ENCODE results near the gene NOL3. TPM values are rescaled to one million over a fixed set of nuclear protein-coding genes. Genes with fewer than 3 reads are reported as not detected.

The NOL3 gene
- total and polyA plus RNA-seq, 9 of the 15 experiments (the other 6 are each of a cell fraction or from before 2014, with no cell fraction given), result 0.45 to 14.0 (median 5.4) TPM

DNA sequence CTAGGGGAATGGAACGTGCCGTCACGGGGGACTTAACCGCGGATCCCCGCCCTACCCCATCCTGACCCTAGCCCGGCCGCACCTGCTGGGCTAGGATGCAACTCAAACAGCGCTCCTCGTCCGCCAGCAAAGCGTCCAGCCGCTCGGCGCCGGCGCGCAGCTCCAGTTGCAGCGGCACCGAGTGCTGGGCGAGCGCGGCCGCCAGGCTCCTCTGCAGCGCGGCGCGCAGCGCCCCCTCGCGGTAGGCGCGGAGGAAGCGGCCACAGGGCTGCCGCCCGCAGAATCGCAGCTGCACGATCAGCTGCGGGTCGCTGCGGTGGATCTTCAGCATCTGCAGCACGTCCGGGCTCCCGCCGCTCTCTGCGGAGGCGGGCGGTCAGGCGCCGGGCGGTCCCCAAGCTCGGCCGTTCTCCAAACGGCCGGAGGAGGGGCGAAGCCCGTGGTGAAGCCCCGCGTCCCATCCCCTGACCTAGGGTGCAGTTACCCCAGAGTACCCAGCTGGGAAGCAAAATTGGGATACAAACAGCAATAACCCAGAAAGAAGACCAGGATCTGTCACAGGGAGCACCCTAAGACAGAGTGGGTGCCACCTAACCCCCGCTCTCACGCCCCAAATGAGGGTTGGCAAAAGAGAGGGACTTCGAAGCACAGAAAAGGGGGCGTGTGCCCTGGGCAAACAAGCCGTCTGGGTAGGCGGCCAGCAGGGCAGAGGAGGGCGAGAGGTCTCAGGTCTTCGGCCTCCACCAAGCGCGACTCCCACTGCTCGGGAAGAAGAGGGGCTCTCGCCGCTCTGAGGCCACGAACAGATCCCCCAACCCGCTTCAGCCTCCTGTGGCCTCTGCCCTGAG, 14.8 kb upstream of the NOL3 start (continued):
- TF ChIP-seq, protein P1, sequence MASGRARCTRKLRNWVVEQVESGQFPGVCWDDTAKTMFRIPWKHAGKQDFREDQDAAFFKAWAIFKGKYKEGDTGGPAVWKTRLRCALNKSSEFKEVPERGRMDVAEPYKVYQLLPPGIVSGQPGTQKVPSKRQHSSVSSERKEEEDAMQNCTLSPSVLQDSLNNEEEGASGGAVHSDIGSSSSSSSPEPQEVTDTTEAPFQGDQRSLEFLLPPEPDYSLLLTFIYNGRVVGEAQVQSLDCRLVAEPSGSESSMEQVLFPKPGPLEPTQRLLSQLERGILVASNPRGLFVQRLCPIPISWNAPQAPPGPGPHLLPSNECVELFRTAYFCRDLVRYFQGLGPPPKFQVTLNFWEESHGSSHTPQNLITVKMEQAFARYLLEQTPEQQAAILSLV (tag; IDR thresholded peaks at IDR 0.05), result no peak
- TF ChIP-seq MAFG (tag; conservative IDR thresholded peaks at IDR 0.05) (no peak), JUND (IDR thresholded peaks at IDR 0.05; ENCODE audit: borderline replicate concordance, low read depth, low read length) (peak; percentile 51; the same call in 1 of the 2 replicates), JUND (tag; IDR thresholded peaks at IDR 0.05; ENCODE audit: borderline replicate concordance, low read depth, low read length) (no peak), ZNF561 (CRISPR knock-in tag; conservative IDR thresholded peaks at IDR 0.05) (no peak), GATAD2A (IDR thresholded peaks at IDR 0.05) (no peak), FOXP1 (CRISPR knock-in tag; IDR thresholded peaks at IDR 0.05) (0 out of 2 replicates have a peak, but pooled peaks have one; percentile 35), EHMT2 (IDR thresholded peaks at IDR 0.05) (no peak), CEBPG (CRISPR knock-in tag; IDR thresholded peaks at IDR 0.05) (no peak), CEBPG (tag; conservative IDR thresholded peaks at IDR 0.05 in 1 of 2, IDR thresholded peaks at IDR 0.05 in 1 of 2) (no peak)
- TF ChIP-seq, protein P2, sequence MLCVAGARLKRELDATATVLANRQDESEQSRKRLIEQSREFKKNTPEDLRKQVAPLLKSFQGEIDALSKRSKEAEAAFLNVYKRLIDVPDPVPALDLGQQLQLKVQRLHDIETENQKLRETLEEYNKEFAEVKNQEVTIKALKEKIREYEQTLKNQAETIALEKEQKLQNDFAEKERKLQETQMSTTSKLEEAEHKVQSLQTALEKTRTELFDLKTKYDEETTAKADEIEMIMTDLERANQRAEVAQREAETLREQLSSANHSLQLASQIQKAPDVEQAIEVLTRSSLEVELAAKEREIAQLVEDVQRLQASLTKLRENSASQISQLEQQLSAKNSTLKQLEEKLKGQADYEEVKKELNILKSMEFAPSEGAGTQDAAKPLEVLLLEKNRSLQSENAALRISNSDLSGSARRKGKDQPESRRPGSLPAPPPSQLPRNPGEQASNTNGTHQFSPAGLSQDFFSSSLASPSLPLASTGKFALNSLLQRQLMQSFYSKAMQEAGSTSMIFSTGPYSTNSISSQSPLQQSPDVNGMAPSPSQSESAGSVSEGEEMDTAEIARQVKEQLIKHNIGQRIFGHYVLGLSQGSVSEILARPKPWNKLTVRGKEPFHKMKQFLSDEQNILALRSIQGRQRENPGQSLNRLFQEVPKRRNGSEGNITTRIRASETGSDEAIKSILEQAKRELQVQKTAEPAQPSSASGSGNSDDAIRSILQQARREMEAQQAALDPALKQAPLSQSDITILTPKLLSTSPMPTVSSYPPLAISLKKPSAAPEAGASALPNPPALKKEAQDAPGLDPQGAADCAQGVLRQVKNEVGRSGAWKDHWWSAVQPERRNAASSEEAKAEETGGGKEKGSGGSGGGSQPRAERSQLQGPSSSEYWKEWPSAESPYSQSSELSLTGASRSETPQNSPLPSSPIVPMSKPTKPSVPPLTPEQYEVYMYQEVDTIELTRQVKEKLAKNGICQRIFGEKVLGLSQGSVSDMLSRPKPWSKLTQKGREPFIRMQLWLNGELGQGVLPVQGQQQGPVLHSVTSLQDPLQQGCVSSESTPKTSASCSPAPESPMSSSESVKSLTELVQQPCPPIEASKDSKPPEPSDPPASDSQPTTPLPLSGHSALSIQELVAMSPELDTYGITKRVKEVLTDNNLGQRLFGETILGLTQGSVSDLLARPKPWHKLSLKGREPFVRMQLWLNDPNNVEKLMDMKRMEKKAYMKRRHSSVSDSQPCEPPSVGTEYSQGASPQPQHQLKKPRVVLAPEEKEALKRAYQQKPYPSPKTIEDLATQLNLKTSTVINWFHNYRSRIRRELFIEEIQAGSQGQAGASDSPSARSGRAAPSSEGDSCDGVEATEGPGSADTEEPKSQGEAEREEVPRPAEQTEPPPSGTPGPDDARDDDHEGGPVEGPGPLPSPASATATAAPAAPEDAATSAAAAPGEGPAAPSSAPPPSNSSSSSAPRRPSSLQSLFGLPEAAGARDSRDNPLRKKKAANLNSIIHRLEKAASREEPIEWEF (CRISPR knock-in tag; IDR thresholded peaks at IDR 0.05), result no peak
- TF ChIP-seq, protein P3, sequence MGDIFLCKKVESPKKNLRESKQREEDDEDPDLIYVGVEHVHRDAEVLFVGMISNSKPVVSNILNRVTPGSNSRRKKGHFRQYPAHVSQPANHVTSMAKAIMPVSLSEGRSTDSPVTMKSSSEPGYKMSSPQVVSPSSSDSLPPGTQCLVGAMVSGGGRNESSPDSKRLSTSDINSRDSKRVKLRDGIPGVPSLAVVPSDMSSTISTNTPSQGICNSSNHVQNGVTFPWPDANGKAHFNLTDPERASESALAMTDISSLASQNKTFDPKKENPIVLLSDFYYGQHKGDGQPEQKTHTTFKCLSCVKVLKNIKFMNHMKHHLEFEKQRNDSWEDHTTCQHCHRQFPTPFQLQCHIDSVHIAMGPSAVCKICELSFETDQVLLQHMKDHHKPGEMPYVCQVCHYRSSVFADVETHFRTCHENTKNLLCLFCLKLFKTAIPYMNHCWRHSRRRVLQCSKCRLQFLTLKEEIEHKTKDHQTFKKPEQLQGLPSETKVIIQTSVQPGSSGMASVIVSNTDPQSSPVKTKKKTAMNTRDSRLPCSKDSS (IDR thresholded peaks at IDR 0.05; ENCODE audit: low read depth, partially characterized antibody), result no peak
- TF ChIP-seq, protein P4, sequence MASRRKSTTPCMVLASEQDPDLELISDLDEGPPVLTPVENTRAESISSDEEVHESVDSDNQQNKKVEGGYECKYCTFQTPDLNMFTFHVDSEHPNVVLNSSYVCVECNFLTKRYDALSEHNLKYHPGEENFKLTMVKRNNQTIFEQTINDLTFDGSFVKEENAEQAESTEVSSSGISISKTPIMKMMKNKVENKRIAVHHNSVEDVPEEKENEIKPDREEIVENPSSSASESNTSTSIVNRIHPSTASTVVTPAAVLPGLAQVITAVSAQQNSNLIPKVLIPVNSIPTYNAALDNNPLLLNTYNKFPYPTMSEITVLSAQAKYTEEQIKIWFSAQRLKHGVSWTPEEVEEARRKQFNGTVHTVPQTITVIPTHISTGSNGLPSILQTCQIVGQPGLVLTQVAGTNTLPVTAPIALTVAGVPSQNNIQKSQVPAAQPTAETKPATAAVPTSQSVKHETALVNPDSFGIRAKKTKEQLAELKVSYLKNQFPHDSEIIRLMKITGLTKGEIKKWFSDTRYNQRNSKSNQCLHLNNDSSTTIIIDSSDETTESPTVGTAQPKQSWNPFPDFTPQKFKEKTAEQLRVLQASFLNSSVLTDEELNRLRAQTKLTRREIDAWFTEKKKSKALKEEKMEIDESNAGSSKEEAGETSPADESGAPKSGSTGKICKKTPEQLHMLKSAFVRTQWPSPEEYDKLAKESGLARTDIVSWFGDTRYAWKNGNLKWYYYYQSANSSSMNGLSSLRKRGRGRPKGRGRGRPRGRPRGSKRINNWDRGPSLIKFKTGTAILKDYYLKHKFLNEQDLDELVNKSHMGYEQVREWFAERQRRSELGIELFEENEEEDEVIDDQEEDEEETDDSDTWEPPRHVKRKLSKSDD (conservative IDR thresholded peaks at IDR 0.05; ENCODE audit: low read length), result no peak
